Measurements from ENCODE around the gene ADAD2.
"Not testable (repeated sequence)": the region's sequence is repeated elsewhere in the genome, so short reads cannot be mapped to it uniquely, and the experiment has no call there.

Gene ADAD2

GRCh38 chr16:84195201-84196093 is 4.5 kb downstream of the ADAD2 start:
- DNase-seq, result no peak

DNA sequence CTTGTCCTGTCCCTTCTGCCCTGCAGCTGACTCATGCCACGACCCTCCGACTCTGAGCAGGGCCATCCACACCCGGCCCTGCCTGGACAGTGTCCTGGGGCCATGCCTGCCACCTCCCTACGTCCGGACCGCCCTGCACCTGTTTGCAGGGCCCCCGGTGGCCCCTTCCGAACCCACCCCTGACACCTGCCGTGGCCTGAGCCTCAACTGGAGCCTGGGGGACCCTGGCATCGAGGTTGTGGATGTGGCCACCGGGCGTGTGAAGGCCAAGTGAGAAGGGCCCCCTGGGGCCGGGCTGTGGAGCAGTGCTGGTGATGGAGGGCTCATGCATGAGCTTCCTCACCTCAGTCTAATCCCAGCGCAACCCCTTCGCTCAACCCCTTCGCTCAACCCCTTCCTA is 5.1 kb downstream of the ADAD2 start:
- DNase-seq, result no peak

- DNase-seq, result no peak
Observed at GRCh38 chr16:84196727-84197394, 5.9 kb downstream of the ADAD2 start.

GRCh38 chr16:84197466-84198128 is 6.6 kb downstream of the ADAD2 start:
- DNase-seq, result no peak

DNA sequence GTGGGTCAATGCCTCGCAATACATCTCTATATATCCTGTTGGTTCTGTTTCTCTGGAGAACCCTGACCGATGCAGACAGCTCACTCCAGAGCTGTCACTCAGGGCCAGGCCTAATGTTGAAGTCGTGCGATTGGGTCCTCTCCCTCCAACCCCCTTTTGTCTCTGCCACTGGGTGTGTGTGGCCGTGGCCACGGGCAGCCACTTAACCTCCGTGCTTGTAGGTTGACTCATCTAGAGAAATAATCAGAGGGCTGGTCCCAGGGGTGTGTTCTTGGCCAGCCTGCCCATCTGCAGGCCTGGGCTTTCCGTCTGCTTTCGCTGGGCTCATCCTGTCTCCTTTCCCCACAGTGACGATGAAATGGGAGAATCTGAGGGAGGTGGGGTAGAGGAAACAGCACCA is 7.4 kb downstream of the ADAD2 start:
- DNase-seq, result no peak

GRCh38 chr16:84199097-84199496 is 8.1 kb downstream of the ADAD2 start:
- DNase-seq, result no peak

DNA sequence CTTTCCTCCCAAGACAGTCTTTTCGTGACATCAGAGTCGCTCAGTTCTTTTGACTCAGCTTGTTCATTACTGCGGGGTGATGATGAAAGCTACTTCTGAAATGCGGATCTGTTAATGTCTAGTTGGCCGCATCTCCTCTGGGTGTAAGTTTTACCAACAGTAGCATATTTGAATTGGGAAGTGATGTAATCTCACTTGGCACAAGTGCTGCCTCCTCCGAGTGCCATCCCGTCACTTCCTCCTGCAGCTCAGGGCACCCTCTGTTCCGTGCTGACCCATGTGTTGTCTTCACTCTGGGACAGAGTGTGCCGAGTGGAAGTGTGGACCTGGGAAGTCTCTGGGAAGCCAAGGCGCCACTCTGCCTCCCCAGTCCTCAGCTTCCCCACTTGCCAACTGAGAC is 8.9 kb downstream of the ADAD2 start:
- DNase-seq, result peak in 33 of 56 donors; percentile 6 to 78 (median 28)

- DNase-seq, result not testable (repeated sequence)
Observed at GRCh38 chr16:84204551-84204950, 13.6 kb downstream of the ADAD2 start.

DNA sequence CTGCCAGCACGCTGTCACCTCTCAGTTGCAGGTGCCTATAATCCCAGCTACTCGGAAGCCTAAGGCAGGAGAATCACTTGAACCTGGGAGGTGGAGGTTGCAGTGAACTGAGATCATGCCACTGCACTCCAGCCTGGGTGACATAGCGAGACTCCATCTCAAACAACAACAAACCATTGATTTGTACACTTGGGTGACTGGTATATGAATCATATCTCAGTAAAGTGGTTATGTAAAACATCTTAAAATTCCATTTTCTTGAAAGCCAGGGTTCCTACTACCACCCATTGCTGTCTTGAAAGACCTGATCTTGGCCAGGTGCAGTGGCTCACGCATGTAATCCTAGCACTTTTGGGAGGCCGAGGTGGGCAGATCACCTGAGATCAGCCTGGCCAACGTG is 14.2 kb downstream of the ADAD2 start:
- not testable (repeated sequence) for DNase-seq

GRCh38 chr16:84205976-84206691 is 15.2 kb downstream of the ADAD2 start:
- DNase-seq, result no peak

- no peak for DNase-seq
Observed at GRCh38 chr16:84207251-84207650, 16.3 kb downstream of the ADAD2 start.

GRCh38 chr16:84207879-84208278 is 16.9 kb downstream of the ADAD2 start:
- DNase-seq, result no peak

- DNase-seq, result no peak
Observed at GRCh38 chr16:84209989-84210388, 19.0 kb downstream of the ADAD2 start.

DNA sequence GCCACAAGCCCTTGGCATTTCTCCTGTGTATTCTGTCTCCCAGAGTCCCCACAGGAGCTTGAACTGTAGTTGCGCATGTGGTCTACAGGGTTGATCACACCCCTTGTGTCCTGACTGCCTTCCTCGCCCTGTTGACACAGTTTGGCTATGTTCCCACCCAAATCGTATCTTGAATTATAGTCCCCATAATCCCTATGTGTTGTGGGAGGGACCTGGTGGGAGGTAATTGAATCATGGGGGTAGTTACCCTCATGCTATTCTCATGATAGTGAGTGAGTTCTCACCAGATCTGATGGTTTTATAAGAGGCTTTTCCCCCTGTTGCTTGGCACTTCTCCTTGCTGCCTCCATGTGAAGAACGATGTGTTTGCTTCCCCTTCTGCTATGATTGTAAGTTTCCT is 21.2 kb downstream of the ADAD2 start:
- DNase-seq, result no peak

- DNase-seq, result no peak
Observed at GRCh38 chr16:84212631-84213030, 21.7 kb downstream of the ADAD2 start.

DNA sequence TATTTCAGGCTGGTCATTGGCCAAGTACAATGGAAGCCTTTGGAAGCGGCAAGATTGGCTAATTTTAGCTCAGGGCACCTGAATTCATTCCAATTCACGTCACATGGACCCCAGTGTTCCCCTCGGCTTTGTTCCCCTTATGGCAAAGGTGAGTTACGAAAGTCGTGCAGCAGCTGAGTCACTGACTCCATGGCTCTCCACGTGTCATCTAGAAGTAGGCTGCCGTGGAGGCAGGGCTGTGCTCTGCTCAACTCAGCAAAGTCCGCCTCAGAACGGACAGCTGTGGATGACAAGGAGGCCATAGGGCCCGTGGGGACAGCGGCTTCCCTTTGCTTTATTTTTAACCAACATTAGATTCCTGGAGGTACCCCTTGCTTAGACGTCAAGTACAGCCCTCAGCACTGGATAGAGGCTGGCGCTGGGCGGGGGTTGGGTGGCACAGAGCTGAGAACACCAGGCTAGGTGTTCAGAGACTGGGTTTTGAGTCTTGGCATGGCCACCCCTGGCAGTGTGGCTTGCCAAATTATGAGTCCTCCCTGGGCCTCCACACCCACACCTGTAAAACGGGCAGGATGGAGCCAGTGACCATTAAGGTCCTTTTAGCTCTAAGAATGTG is 23.6 kb downstream of the ADAD2 start:
- no peak for DNase-seq

DNA sequence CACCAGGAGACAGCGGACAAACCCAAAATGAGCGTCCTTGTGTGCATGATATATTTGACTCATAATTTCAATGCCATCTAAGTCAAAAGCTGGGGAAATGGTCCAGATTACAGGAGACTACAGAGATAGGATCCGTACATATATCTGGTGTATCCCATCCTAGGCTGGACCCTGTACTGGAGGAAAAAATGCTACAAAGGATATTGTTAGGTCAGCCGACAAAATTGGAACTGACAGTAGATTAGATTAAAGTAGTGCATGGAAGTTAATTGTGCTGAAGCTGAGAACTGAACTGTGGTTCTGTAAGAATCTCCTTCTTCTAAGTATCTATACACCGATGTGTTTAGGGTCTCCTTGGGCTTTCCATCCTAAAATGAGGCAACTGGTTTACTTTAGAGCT is 24.6 kb downstream of the ADAD2 start:
- DNase-seq, result no peak

DNA sequence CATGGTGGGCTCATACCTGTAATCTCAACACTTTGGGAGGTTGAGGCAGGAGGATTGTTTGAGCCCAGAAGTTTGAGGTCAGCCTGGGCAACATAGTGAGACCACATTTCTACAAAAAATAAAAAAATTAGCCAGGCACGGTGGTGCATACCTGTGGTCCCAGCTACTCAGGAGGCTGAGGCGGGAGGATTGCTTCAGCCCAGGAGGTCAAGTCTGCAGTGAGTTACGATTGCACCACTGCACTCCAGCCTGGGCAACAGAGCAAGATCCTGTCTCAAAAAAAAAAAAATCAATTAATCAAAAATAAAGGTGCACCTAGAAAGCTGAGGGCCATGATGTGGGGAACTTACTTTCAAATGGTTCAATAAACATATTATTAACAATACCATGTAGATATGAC is 25.2 kb downstream of the ADAD2 start:
- DNase-seq, result not testable (repeated sequence)

GRCh38 chr16:84218176-84218823 is 27.3 kb downstream of the ADAD2 start:
- no peak for DNase-seq

DNA sequence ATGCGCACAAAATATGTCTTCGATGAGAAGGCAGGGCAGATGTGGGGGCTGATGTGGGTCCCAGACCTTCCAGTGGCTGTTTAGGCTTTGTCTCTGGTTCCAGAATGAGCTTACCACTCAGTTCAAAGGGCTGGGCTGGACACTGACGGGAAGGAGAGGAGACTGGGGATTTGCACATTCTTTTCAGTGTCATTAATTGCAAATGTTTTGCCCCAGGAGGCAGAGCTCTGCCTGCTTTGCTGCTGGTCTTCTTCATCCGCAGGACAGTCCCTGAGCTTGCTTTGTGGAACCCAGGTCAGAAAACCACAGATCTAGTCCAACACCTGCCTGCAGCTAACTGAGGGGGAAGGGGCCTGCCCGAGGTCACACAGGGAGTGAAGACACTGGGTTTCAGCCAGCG is 28.0 kb downstream of the ADAD2 start:
- no peak for DNase-seq

DNA sequence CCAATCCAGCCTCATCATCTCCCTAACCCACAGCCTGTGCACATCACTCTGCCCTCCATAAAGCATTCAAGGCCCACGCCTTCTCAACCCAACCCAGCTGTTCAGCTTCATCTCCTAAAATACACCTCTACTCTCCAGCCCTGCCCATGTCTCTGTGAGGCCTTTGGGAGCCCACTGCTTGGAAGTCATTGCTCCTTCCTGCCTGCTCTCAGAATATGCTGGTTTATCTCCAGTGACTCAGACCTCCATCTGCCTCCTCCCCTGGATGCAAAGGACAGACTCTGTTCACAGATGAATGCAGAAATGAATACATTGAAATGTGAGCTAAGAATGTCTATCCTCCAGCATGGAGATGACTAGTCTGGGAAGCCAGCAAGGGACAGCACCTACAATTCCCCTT is 29.9 kb downstream of the ADAD2 start:
- no peak for DNase-seq

Data from nucleus accumbens (tissue), 56 donors.